NCI-H128 (cell line): ENCODE measurements around the gene FNDC3A.
"Not testable (repeated sequence)": the region's sequence is repeated elsewhere in the genome, so short reads cannot be mapped to it uniquely, and the experiment has no call there.

Experiments used
- DNase-seq: peaks from one replicate; lab custom pipeline; 2025; ENCODE audit not compliant: unreplicated experiment; lab: John Stamatoyannopoulos, UW

The FNDC3A gene

DNA sequence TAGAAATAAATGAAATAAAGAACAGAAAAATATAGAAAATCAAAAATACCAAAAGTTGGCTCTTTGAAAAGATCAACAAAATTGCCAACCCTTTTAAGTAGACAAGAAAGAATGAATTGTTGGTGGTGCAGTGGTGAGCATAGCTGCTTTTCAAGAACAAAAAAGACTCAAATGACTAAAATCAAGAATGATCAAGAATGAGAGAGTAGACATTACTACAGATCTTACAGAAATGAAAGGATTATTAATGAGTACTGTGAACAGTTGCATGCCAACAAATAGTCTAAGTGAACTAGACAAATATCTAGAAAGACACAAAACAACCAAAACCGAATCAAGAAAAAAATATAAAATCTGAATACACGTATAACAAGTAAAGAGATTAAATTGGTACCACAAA is 53.9 kb downstream of the FNDC3A start:
- no peak for DNase-seq

DNA sequence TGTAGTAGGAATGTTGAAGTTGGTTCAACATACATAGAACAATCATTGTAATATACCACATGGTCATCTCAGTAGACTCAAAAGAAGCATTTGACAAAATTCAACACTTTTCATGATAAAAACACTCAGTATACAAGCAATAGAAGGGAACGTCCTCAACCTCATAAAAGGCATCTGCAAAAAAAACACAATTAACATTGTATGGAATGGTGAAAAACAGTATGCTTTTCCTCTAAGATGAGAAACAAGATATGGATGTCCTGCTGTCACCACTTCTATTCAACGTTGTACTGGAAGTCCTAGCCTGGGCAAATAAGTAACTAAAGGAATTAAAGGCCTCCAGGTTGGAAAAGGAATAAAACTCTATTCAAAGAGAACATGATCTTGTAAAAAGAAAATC is 54.5 kb downstream of the FNDC3A start:
- DNase-seq = no peak

GRCh38 chr13:49040872-49041271 is 65.2 kb downstream of the FNDC3A start:
- DNase-seq = no peak

DNA sequence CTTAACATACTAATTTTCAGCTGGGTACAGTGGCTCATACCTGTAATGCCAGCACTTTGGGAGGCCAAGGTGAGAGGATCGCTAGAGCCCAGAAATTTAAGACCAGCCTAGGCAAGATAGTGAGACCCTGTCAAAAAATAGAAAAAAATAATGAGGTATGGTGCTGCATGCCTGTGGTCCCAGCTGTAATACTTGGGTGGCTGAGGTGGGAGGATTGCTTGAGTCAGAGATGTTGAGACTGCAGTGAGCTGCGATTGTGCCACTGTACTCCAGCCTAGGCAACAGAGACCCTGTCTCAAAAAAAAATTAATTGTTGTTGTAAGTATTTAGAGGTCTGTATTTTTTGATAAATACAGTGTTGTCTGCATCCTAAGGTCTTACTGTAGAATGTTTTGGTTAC is 66.8 kb downstream of the FNDC3A start:
- no peak for DNase-seq

GRCh38 chr13:49044008-49044407 is 68.3 kb downstream of the FNDC3A start:
- DNase-seq = no peak

DNA sequence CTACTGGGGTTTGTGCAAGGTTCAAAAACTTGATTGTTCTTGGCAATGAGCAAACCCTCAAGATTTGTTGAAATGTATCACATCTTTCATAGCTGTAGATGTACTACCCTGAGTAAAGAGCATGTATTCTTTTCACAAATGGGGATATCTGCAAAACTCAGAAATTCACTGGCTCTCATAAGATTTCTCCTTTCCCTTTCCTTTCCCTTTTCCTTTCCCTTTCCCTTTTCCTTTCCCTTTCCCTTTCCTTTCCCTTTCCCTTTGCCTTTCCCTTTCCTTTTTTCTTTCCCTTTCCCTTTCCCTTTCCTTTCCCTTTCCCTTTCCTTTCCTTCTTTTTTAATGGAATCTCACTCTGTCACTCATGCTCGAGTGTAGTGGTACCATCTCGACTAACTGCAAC is 69.1 kb downstream of the FNDC3A start:
- no peak for DNase-seq

DNA sequence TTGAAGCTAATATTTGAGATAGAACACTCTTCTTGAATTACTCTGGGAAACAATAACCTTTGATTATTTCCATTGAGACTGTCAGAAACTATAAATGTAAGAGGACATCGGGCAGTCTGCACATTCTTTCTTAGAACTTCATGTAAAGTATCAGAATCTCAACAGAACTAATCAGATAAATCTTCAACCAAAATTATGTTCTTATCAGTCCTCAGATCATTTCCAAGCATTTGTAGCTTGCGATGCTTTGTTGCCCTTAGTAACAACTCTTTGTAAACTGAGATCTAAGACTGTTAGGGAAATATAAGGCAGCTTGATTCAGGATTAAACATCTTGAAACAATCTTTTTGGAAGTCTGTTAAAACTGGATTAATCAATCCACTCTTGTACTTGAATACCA is 70.3 kb downstream of the FNDC3A start:
- no peak for DNase-seq

DNA sequence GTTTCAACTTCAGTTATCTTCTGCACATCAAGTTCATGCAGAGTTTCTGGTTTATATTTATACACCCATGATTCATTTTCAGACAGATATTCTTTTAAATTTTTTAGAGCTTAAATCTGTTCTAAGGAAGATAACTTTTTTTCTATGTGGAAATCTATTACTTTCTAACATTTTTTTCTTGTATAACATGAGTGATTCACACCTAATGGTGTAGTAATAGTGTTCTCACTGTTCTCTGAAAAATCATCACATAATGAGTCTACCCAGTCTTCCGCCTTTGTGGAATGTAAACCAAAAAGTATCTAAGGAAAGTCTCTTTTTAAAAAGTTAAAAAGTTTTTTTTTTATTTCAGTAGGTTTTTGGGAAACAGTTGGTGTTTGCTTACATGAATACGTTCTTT is 70.8 kb downstream of the FNDC3A start:
- no peak for DNase-seq

GRCh38 chr13:49052813-49053212 is 77.1 kb downstream of the FNDC3A start:
- DNase-seq = no peak

- no peak for DNase-seq
Measured at GRCh38 chr13:49053215-49053614, 77.5 kb downstream of the FNDC3A start.

DNA sequence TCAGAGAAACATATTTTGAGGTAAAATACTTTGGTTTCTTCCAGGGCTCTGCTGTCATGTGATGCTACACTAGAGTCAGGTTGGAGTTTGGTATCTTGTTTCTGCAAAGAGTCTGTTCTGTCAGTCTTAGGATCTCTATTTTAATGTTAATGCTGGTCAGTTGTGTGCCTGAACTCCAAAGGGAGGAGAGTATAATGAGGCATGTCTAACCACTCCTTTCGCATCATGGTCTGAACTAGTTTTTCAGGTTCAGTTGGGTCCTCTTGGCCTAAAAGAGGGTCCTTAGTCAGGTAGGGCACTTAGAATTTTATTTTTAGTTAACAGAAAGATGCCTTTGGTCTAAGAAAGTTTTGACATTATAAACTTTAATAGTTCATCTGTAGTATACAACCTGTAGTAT is 78.2 kb downstream of the FNDC3A start:
- DNase-seq = no peak

DNA sequence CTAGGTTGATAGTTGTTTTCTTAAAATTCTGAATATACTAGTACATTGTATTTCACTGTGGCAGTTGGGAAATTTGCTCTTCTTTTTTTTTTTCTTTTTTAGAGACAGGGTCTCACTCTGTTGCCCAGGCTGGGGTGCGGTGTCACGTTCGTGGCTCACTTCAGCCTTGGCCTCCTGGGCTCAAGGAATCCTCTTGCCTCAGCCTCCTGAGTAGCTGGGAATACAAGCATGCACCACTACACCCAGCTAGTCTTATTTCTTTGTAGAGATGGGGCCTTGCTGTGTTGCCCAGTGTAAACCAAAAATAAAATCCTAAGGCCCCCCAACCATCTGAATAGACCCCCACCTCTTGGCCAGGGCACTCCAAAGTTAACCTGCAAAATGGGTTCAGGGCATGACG is 79.3 kb downstream of the FNDC3A start:
- DNase-seq = no peak

DNA sequence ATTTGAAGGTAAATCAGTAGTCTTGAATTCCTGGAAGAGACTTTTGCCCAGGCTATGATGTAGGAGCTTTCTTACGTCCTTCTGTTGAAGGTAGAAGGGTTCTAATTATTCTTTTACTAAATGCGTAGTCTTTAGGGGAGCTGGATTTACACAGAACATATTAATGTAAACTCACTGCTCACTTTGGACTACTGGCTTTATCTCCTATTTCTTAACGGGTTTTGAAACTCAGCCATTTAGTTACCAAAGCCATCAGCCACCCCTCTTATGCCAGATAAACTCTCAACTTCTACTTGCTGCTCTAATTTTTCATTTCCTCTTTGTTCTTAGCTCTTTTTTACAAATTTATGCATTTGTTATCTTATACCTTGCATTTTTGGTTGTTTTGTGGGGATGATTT is 81.5 kb downstream of the FNDC3A start:
- no peak for DNase-seq

DNA sequence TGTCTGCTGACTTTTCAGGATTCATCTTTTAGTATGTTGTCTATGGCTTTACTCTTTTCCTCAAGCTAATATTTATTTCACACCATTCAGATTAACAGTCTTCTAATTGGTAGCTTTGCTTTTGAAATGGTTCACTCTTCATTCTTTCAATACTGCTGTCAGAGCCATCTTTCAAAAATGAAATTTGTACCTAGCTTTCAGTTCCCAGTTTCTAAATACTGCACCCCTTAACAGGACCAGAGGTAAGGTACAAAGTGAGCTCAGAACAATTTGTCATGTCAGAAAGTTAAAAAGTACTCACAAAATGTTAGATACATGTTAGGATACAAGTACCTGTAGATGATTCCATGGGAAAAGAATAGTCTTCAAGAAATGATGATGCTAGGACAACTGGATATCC is 83.0 kb downstream of the FNDC3A start:
- no peak for DNase-seq

GRCh38 chr13:49060678-49061387 is 85.1 kb downstream of the FNDC3A start:
- DNase-seq = no peak

- DNase-seq = not testable (repeated sequence)
Measured at GRCh38 chr13:49061388-49061752, 85.7 kb downstream of the FNDC3A start.

GRCh38 chr13:49062297-49062896 is 86.7 kb downstream of the FNDC3A start:
- DNase-seq = no peak

- no peak for DNase-seq
Measured at GRCh38 chr13:49063011-49063410, 87.3 kb downstream of the FNDC3A start.

DNA sequence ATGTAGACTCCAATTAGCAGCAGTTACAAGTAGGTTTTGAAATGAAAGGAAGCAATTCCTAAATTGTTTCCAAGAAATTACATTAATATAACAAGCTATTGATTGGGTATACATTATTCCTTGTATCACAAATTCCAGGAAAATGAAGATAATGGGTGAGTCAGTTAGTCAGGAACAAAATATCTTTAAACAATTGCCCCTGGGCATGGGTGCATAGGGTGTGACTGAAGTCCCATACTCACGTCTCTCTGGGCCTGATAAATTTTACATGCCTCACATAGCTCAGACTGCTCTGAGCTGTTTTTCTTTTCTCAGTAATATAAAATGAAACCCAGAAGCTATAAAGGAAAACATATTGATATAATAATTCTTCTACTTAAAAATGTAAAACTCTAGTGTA is 87.8 kb downstream of the FNDC3A start:
- no peak for DNase-seq

DNA sequence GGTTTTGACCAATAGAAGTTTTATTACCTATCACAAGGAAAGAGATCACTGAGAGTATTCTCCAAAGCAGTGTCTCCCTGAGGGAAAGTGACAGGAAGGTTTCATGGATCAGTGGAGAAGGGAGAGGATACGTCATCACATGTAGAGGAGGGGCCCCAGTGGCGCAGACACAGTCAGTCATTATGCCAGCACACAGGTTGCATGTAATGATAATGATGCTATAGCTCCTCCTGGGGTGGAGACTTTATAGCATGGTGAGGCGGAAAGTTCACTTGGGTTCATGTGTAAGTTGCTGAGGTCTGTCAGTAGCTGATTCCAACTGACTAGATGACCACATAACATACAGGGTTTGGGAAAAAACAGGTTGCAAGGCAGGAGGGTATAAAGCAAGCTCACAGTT is 88.8 kb downstream of the FNDC3A start:
- DNase-seq = no peak

- DNase-seq = no peak
Measured at GRCh38 chr13:49066856-49067255, 91.1 kb downstream of the FNDC3A start.

GRCh38 chr13:49068498-49068897 is 92.8 kb downstream of the FNDC3A start:
- not testable (repeated sequence) for DNase-seq

DNA sequence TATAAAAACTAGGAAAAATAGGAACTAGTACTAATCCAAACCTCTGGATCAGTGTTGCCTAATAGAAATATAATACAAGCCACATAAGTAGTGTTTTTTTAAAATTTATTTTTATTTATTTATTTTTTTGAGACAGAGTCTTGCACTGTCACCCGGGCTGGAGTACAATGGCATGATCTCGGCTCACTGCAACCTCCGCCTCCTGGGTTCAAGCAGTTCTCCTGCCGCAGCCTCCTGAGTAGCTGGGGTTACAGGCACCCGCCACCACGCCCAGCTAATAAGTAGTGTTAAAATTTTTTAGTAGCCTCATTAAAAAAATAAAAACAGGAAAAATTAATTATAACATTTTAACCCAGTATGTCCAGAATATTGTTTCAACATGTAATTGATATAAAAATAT is 94.3 kb downstream of the FNDC3A start:
- DNase-seq = not testable (repeated sequence)
